ENCODE data around the gene MMP3. TPM values are rescaled to one million over a fixed set of nuclear protein-coding genes. Genes with fewer than 3 reads are reported as not detected.

The MMP3 gene
- not detected in 2 replicates for total RNA-seq

- TF ChIP-seq CTCF (IDR thresholded peaks at IDR 0.05; ENCODE audit: insufficient read depth, low read length, poor library complexity, severe bottlenecking) = no peak
- no peaks in the 10 kb centered on the region for H3K27me3 ChIP-seq (ENCODE audit: control insufficient read depth, insufficient read depth, low read length)
- no peak for DNase-seq (ENCODE audit: low read depth)
- H3K36me3 ChIP-seq (ENCODE audit: control insufficient read depth, insufficient read depth, low read length) = no peaks in the 10 kb centered on the region
- H3K4me3 ChIP-seq (ENCODE audit: low read depth, low read length) = no peak within 1 kb of the TSS
Measured at GRCh38 chr11:102843489-102843888, at the start of gene MMP3. Gene MMP3, minus strand, starts transcription at chr11:102843609. Its CDS starts 63 bp downstream, at chr11:102843546.

- Histone ChIP-seq H3K4me3 (ENCODE audit: low read depth, low read length) (no peak overlapping the region), H3K27me3 (ENCODE audit: control insufficient read depth, insufficient read depth, low read length) (no peaks in the 10 kb centered on the region), H3K36me3 (ENCODE audit: control insufficient read depth, insufficient read depth, low read length) (no peaks in the 10 kb centered on the region)
- no peak for TF ChIP-seq CTCF (IDR thresholded peaks at IDR 0.05; ENCODE audit: insufficient read depth, low read length, poor library complexity, severe bottlenecking)
- DNase-seq (ENCODE audit: low read depth) = no peak
Measured at GRCh38 chr11:102891736-102892135, 48.3 kb upstream of the MMP3 start.

GRCh38 chr11:102886999-102887398, 43.6 kb upstream of the MMP3 start:
- H3K4me3 ChIP-seq (ENCODE audit: low read depth, low read length) = no peak overlapping the region
- no peak for TF ChIP-seq CTCF (IDR thresholded peaks at IDR 0.05; ENCODE audit: insufficient read depth, low read length, poor library complexity, severe bottlenecking)
- H3K27me3 ChIP-seq (ENCODE audit: control insufficient read depth, insufficient read depth, low read length) = no peaks in the 10 kb centered on the region
- no peak for DNase-seq (ENCODE audit: low read depth)
- no peaks in the 10 kb centered on the region for H3K36me3 ChIP-seq (ENCODE audit: control insufficient read depth, insufficient read depth, low read length)

GRCh38 chr11:102883141-102883540, 39.7 kb upstream of the MMP3 start:
- Histone ChIP-seq H3K27me3 (ENCODE audit: control insufficient read depth, insufficient read depth, low read length) (no peaks in the 10 kb centered on the region), H3K4me3 (ENCODE audit: low read depth, low read length) (no peak overlapping the region), H3K36me3 (ENCODE audit: control insufficient read depth, insufficient read depth, low read length) (no peaks in the 10 kb centered on the region)
- no peak for TF ChIP-seq CTCF (IDR thresholded peaks at IDR 0.05; ENCODE audit: insufficient read depth, low read length, poor library complexity, severe bottlenecking)
- no peak for DNase-seq (ENCODE audit: low read depth)

- Histone ChIP-seq H3K27me3 (ENCODE audit: control insufficient read depth, insufficient read depth, low read length) (no peaks in the 10 kb centered on the region), H3K4me3 (ENCODE audit: low read depth, low read length) (no peak overlapping the region), H3K36me3 (ENCODE audit: control insufficient read depth, insufficient read depth, low read length) (no peaks in the 10 kb centered on the region)
- TF ChIP-seq CTCF (IDR thresholded peaks at IDR 0.05; ENCODE audit: insufficient read depth, low read length, poor library complexity, severe bottlenecking) = no peak
- no peak for DNase-seq (ENCODE audit: low read depth)
Measured at GRCh38 chr11:102882389-102883024, 39.1 kb upstream of the MMP3 start.

- no peak for TF ChIP-seq CTCF (IDR thresholded peaks at IDR 0.05; ENCODE audit: insufficient read depth, low read length, poor library complexity, severe bottlenecking)
- no peak for DNase-seq (ENCODE audit: low read depth)
- H3K36me3 ChIP-seq (ENCODE audit: control insufficient read depth, insufficient read depth, low read length) = no peaks in the 10 kb centered on the region
- no peak overlapping the region for H3K4me3 ChIP-seq (ENCODE audit: low read depth, low read length)
- no peaks in the 10 kb centered on the region for H3K27me3 ChIP-seq (ENCODE audit: control insufficient read depth, insufficient read depth, low read length)
Measured at GRCh38 chr11:102879801-102880200, 36.4 kb upstream of the MMP3 start.
